ENCODE data around the gene SMLR1. TPM values are rescaled to one million over a fixed set of nuclear protein-coding genes. Genes with fewer than 3 reads are reported as not detected.

Gene SMLR1
- total and polyA plus RNA-seq, 7 donors = not detected

GRCh38 chr6:130872250-130873095 is 45.3 kb downstream of the SMLR1 start:
- H3K27me3 ChIP-seq = no peaks in the 10 kb centered on the region
- H3K4me3 ChIP-seq = no peak overlapping the region
- DNase-seq = peak; percentile 80
- 68 to 70% methylated on average over 8 of the region's 8 CpGs for WGBS, 2 donors
- TF ChIP-seq POLR2A (IDR thresholded peaks at IDR 0.05) = no peak
- peak; percentile 28 to 79 (median 68) for TF ChIP-seq CTCF (IDR thresholded peaks at IDR 0.05)
- TF ChIP-seq EP300 (IDR thresholded peaks at IDR 0.05) = no peak
- no peak for TF ChIP-seq POLR2AphosphoS5 (IDR thresholded peaks at IDR 0.05)
- peaks cover 0 to 14% (median 2%) of the 10 kb centered on the region in 4 donors for H3K36me3 ChIP-seq
- intact Hi-C loops (cut with DNase I) = no loop called here
- H3K27ac ChIP-seq = no peak overlapping the region
- H3K4me1 ChIP-seq = no peaks in the 10 kb centered on the region
- no peaks in the 10 kb centered on the region for H3K9me3 ChIP-seq

- Histone ChIP-seq H3K27ac (no peak overlapping the region), H3K36me3 (peaks cover 0 to 13% (median 2%) of the 10 kb centered on the region in 4 donors), H3K9me3 (no peaks in the 10 kb centered on the region), H3K4me1 (no peaks in the 10 kb centered on the region), H3K4me3 (no peak overlapping the region), H3K27me3 (no peaks in the 10 kb centered on the region)
- 96 to 97% methylated on average over 5 of the region's 5 CpGs for WGBS, 2 donors
- intact Hi-C loops (cut with DNase I) = no loop called here
- TF ChIP-seq EP300 (IDR thresholded peaks at IDR 0.05) (no peak), POLR2A (IDR thresholded peaks at IDR 0.05) (no peak), POLR2AphosphoS5 (IDR thresholded peaks at IDR 0.05) (no peak), CTCF (IDR thresholded peaks at IDR 0.05) (no peak)
- no peak for DNase-seq
These were observed 46.5 kb downstream of the SMLR1 start for GRCh38 chr6:130873746-130874145.

GRCh38 chr6:130879826-130880225 is 52.6 kb downstream of the SMLR1 start:
- no peak for TF ChIP-seq POLR2AphosphoS5 (IDR thresholded peaks at IDR 0.05)
- no peak for TF ChIP-seq EP300 (IDR thresholded peaks at IDR 0.05)
- peaks cover 0 to 25% (median 2%) of the 10 kb centered on the region in 4 donors for H3K36me3 ChIP-seq
- H3K4me1 ChIP-seq = no peaks in the 10 kb centered on the region
- no peak for DNase-seq
- intact Hi-C loops (cut with DNase I) = no loop called here
- no peaks in the 10 kb centered on the region for H3K27me3 ChIP-seq
- WGBS, 2 donors = 90 to 94% methylated on average over 6 of the region's 6 CpGs
- no peak overlapping the region for H3K4me3 ChIP-seq
- no peak overlapping the region for H3K27ac ChIP-seq
- no peaks in the 10 kb centered on the region for H3K9me3 ChIP-seq

- DNase-seq = no peak
- no peak for TF ChIP-seq EP300 (IDR thresholded peaks at IDR 0.05)
- no peak for TF ChIP-seq CTCF (IDR thresholded peaks at IDR 0.05)
- no peak for TF ChIP-seq POLR2AphosphoS5 (IDR thresholded peaks at IDR 0.05)
- TF ChIP-seq POLR2A (IDR thresholded peaks at IDR 0.05) = no peak
- no peaks in the 10 kb centered on the region for H3K4me1 ChIP-seq
- no peak overlapping the region for H3K4me3 ChIP-seq
- 45 to 66% methylated on average over 4 of the region's 4 CpGs for WGBS, 2 donors
- intact Hi-C loops (cut with DNase I) = no loop called here
- no peak overlapping the region for H3K27ac ChIP-seq
- H3K9me3 ChIP-seq = no peaks in the 10 kb centered on the region
- peaks cover 0 to 25% (median 2%) of the 10 kb centered on the region in 4 donors for H3K36me3 ChIP-seq
- H3K27me3 ChIP-seq = no peaks in the 10 kb centered on the region
These were observed 55.2 kb downstream of the SMLR1 start for GRCh38 chr6:130882370-130882769.

- WGBS, 2 donors = 28 to 31% methylated on average over 4 of the region's 4 CpGs
These were observed 58.4 kb downstream of the SMLR1 start for GRCh38 chr6:130885392-130886192.

More at GRCh38 chr6:130885392-130886192, 58.4 kb downstream of the SMLR1 start:
- no peak overlapping the region for H3K4me3 ChIP-seq
- intact Hi-C loops (cut with DNase I) = loop anchor here (1.0 to 2.0 kb wide), 2 partner anchors 231 to 279 kb away; no protein-coding TSS in a partner anchor
- peaks cover 0 to 32% (median 2%) of the 10 kb centered on the region in 4 donors for H3K36me3 ChIP-seq
- H3K27ac ChIP-seq = no peak overlapping the region
- no peaks in the 10 kb centered on the region for H3K9me3 ChIP-seq
- TF ChIP-seq POLR2AphosphoS5 (IDR thresholded peaks at IDR 0.05) = peak in 1 of 4 donors; percentile 26
- peak; percentile 80 to 87 (median 85) for TF ChIP-seq CTCF (IDR thresholded peaks at IDR 0.05)
- TF ChIP-seq EP300 (IDR thresholded peaks at IDR 0.05) = no peak
- peak; percentile 78 for DNase-seq
- H3K27me3 ChIP-seq = no peaks in the 10 kb centered on the region
- H3K4me1 ChIP-seq = peaks cover 0 to 4% (median under 1%) of the 10 kb centered on the region in 4 donors

All from sigmoid colon (tissue), 7 donors.